AG20443 (cell line): ENCODE measurements around the gene GPR21.
A peak's percentile ranks its signal among the peaks of the same experiment; 100 is the strongest.

Source experiments
- DNase-seq: peaks from one replicate; pipeline ENCODE4 v3.0.0; 2012; ENCODE audit warnings: low spot score, mixed read lengths

The GPR21 gene, protein sequence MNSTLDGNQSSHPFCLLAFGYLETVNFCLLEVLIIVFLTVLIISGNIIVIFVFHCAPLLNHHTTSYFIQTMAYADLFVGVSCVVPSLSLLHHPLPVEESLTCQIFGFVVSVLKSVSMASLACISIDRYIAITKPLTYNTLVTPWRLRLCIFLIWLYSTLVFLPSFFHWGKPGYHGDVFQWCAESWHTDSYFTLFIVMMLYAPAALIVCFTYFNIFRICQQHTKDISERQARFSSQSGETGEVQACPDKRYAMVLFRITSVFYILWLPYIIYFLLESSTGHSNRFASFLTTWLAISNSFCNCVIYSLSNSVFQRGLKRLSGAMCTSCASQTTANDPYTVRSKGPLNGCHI

DNA sequence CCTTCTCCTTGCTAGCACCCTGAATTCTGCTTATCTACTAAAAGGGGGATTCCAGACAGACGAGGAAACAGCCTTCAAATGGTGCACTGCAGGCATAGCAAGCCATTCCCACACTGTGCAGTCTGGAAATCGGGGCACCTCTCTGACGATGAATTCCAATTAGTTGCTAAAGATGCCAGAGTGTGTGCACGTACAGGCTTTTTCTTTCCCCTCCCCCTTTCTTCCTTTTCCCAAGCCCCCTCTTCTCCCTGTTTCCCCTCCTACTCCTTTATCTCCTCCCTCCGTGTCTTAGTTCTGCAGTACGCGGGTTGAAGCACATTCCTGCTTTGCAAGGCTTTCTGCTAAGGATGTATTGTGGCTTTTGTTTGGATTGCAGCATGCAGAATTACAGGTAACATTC, at the start of gene GPR21:
TSS of gene GPR21 (plus strand) at position 316 of the 400 bp plus-strand sequence. CDS start 900 bp downstream, outside the sequence.
- no peak for DNase-seq

GRCh38 chr9:122986010-122986409, 47.5 kb upstream of the GPR21 start:
- DNase-seq, result no peak

DNA sequence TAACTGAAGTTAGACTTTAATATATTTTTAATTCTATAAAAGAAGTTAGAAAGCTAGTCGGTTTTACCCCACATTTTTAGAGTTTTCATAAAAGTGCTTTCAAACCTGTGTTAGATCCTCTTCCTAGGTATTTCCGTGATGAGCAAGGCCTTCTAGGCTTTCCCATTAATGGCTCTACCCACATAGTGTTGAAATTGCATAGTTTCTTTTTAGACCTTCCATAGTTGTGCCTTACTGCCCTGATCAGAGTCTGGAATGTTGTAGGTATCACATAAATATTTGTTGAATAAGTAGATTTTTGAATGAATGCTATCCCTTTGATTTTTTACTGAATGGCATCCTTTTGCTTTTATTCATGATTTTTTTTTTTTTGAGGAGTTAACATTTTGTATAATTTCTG, 45.3 kb upstream of the GPR21 start:
- DNase-seq, result no peak

DNA sequence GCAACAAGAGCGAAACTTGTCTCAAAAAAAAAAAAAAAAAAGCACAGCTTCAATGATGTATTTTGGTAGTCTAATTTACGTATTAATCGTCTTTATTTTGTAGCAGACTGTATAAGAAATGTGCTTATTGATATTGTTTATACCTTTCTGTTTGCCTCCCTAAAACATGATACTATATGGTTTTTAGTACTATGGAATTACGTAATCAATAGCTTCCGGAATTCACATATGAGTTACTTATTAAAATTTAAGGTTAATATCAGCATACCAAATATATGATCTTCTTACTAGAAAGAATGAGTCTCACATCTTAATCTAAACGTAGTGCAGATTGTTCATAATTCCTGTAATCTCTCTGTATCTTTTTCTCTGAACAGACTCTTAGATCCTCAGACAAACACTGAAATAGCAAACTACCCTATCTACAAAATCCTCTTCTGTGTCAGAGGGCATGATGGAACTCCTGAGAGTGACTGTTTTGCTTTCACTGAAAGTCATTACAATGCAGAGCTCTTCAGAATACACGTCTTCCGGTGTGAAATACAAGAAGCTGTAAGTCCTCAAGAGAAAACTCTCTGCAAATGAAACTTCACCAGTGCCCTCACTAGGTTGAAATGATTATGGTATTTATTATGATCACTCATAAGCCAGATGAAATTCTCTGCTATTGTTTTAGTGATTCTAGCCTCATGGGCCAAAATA, 44.4 kb upstream of the GPR21 start:
- DNase-seq, result no peak

- DNase-seq, result peak; percentile 81
These were observed 42.1 kb upstream of the GPR21 start for GRCh38 chr9:122991370-122991830.

DNA sequence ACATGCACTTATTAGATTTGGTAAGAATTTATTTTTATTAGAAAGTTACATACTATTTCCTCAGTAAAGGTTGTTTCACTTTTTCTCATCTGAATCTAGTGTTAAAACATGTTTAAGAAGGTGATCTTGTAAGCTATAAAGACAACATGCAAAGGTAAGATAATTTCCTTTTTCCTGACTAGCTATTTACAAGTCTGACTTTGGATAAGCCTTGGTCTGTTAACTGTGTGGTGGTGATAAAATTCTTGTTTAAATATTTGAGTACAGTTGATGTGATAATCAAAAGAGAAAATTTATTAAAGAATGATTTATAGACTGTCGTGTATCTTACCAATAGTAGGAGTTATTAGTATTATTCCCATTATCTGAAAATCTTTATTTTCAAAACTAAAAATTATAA, 36.9 kb upstream of the GPR21 start:
- DNase-seq, result no peak

DNA sequence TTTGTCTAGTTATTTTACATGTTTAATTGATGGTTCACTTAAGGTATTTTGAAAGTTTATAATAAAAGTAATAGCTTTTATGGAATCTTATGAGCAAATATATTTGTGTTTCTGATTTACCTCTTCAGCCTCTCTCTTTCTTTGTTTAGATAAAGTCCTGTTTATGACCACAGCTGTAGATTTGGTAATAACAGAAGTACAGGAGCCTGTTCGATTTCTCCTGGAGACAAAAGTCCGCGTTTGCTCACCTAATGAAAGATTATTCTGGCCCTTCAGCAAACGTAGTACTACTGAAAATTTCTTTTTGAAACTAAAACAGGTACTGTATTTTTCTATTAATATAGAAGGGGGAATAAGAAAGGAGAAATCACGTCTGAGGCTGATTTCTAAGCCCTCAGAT, 35.0 kb upstream of the GPR21 start:
- no peak for DNase-seq

- DNase-seq, result no peak
These were observed 32.9 kb upstream of the GPR21 start for GRCh38 chr9:123000371-123001068.

DNA sequence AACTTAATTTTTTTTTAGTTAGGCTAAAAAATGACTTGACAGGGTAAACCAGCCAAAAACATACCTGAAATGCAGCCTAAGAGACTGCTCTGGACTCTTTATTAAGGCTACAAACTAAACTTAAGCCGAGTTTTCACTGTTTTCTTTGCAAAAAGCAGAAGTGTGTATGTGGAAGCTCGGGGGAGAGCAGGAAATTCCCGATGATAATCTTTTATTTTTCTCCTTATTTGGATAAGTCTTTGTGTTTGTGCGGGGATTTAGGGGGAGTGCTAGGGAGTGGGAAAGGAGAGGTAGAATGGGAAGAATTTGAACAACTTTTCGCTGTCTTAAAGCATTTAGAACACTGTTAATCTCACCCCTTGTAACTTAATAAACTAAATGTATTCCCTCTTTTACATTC, 30.7 kb upstream of the GPR21 start:
- no peak for DNase-seq

DNA sequence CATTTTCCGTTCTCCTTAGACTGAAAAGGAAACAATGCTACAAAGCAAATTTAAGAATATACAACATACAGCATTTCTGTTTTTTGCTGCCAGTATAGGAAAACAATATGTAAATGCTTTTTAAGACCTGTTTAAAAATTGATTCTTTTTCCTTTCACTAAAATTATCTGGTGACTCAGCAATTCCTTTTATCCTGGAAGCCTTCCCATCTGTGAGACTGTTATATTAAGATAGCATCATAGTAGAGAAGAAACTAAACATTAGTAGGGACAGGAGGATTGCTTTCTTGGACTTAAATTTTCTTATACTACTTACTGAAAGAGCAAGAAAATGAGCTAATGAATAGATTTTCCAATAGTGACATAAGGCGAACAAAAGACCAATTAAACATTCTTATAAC, 30.0 kb upstream of the GPR21 start:
- no peak for DNase-seq

GRCh38 chr9:123005964-123006363, 27.5 kb upstream of the GPR21 start:
- DNase-seq, result no peak

DNA sequence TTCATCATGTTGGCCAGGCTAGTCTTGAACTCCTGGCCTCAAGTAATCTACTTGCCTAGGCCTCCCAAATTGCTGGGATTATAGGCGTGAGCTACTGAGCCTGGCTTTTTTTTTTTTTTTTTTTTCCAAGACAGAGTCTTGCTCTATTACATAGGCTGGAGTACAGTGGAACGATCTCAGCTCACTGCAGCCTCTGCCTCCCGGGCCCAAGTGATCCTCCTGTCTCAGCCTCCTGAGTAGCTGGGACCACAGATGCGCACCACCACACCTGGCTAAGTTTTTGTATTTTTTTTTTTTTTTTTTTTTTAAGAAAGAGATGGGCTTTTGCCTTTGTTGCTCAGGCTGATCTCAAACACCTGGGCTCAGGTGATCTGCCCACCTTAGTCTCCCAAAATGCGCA, 26.2 kb upstream of the GPR21 start:
- DNase-seq, result no peak

GRCh38 chr9:123008909-123009308, 24.6 kb upstream of the GPR21 start:
- DNase-seq, result no peak

DNA sequence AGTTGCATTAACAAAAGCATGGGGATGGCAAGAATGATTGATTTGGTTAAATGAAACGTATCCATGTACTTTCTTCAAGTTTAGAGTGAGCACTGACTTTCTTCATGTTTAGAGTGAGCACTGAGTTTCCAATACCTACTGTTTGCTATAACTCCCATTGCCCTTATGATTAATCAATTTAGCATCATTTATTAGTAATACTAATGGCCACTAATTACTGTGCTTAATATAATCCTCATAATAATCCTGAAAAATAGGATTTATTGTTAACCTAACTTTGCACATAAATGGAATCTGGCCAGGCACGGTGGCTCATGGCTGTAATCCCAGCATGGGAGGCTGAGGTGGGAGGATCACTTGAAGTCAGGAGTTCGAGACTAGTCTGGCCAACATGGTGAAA, 22.1 kb upstream of the GPR21 start:
- DNase-seq, result no peak

GRCh38 chr9:123011878-123012528, 21.5 kb upstream of the GPR21 start:
- peak; percentile 12 for DNase-seq

DNA sequence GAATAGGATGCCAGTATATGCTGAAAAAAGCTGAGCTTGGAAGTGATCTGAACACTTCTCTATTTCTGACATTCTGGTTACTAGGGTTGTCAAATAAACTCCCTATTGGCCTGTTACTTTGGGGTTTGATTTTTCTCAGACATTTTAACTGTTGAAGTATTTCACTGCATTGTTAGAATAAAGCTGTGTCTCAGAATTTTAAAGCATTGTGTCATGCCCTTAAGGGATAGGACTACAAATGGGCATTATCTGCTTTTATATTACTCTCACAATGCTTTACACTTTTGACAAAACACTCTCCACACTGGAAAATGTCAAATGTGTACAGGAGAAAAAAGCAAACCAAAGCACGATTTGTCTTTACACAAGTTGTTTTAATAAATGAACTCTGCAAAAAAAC, 16.8 kb upstream of the GPR21 start:
- no peak for DNase-seq

GRCh38 chr9:123020796-123021195, 12.7 kb upstream of the GPR21 start:
- DNase-seq, result peak; percentile 37

- DNase-seq, result no peak
These were observed 7.0 kb upstream of the GPR21 start for GRCh38 chr9:123026425-123026824.

DNA sequence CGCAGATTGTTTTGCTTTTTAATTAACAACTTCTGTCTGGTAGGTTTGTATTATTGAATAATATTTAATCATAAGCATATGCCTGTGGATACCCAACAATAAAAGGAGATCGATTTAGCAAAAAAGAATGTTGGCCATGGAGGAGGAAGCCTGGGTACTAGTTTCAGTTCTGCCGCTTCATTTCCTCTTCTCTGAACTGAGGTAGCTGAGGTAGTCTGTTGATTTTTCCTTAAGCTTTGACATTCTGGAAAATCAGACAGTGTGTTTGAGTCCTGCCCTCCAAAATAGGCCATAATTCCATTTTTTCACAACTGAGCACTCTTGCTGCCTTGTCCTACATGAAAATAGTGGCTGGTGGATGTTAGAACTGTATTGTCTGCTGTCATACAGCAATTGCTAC, 6.0 kb upstream of the GPR21 start:
- no peak for DNase-seq

- DNase-seq, result no peak
These were observed 5.3 kb upstream of the GPR21 start for GRCh38 chr9:123028136-123028535.

- DNase-seq, result no peak
These were observed 4.5 kb upstream of the GPR21 start for GRCh38 chr9:123028973-123029372.

DNA sequence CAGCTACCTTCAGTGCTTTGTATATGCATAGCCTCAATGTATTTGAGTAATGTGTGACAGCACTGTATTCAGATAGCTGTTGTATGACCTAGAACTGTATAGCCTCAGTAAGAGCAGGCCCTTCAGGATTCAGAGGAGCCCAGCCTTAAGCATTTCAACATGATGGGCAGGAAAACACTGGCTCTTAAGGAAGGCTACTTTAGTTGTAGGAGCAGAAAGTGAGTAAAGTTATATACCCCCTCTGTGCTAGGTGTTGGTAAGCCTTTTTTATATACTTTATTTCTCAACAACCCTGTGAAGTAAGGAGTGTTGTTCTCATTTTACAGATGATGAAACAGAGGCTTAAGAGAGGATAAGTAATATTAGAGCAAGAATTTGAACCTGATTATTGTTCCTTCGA, 1.5 kb upstream of the GPR21 start:
- DNase-seq, result no peak
